ENCODE measurements around the gene ZBTB42. TPM values are rescaled to one million over a fixed set of nuclear protein-coding genes. Genes with fewer than 3 reads are reported as not detected.

Gene ZBTB42
- total RNA-seq, 1 donor, result 2.9 TPM

- Histone ChIP-seq H3K9me3 (ENCODE audit: low read depth, low read length) (no peaks in the 10 kb centered on the region), H4K20me1 (ENCODE audit: insufficient read depth, low read length) (peaks cover 29% of the 10 kb centered on the region), H3K4me3 (ENCODE audit: insufficient read depth, low read length) (no peak overlapping the region), H3K79me2 (ENCODE audit: insufficient read depth, low read length) (peaks cover 32% of the 10 kb centered on the region), H3K4me2 (ENCODE audit: insufficient read depth, low read length) (no peak overlapping the region), H2AFZ (ENCODE audit: low read length) (no peak overlapping the region), H3K4me1 (ENCODE audit: insufficient read depth, low read length) (peaks cover 22% of the 10 kb centered on the region), H3K27ac (ENCODE audit: low read depth, low read length) (no peak overlapping the region), H3K36me3 (ENCODE audit: insufficient read depth, low read length) (no peaks in the 10 kb centered on the region), H3K27me3 (ENCODE audit: insufficient read depth, low read length) (peaks cover 2% of the 10 kb centered on the region)
- no peak for TF ChIP-seq CTCF (IDR thresholded peaks at IDR 0.05; ENCODE audit: extremely low read depth, low read depth, low read length)
- DNase-seq (ENCODE audit: insufficient read length, low spot score, missing footprints), result no peak
Measured at GRCh38 chr14:104796687-104797081, 4.2 kb upstream of the ZBTB42 start.

- no peak overlapping the region for H3K4me2 ChIP-seq (ENCODE audit: insufficient read depth, low read length)
Measured at GRCh38 chr14:104797115-104798044, 3.5 kb upstream of the ZBTB42 start.

GRCh38 chr14:104798300-104799243 is 2.3 kb upstream of the ZBTB42 start:
- TF ChIP-seq CTCF (IDR thresholded peaks at IDR 0.05; ENCODE audit: extremely low read depth, low read depth, low read length), result no peak
- no peak overlapping the region for H3K27ac ChIP-seq (ENCODE audit: low read depth, low read length)
- peaks cover 2% of the 10 kb centered on the region for H3K27me3 ChIP-seq (ENCODE audit: insufficient read depth, low read length)
- H3K4me3 ChIP-seq (ENCODE audit: insufficient read depth, low read length), result no peak overlapping the region
- peak; percentile 89 for DNase-seq (ENCODE audit: insufficient read length, low spot score, missing footprints)
- no peaks in the 10 kb centered on the region for H3K36me3 ChIP-seq (ENCODE audit: insufficient read depth, low read length)
- no peak overlapping the region for H2AFZ ChIP-seq (ENCODE audit: low read length)
- no peaks in the 10 kb centered on the region for H3K9me3 ChIP-seq (ENCODE audit: low read depth, low read length)
- peaks cover 14% of the 10 kb centered on the region for H3K79me2 ChIP-seq (ENCODE audit: insufficient read depth, low read length)
- peaks cover 20% of the 10 kb centered on the region for H4K20me1 ChIP-seq (ENCODE audit: insufficient read depth, low read length)
- H3K4me1 ChIP-seq (ENCODE audit: insufficient read depth, low read length), result peaks cover 21% of the 10 kb centered on the region
- H3K4me2 ChIP-seq (ENCODE audit: insufficient read depth, low read length), result no peak overlapping the region

More at GRCh38 chr14:104797115-104798044, 3.5 kb upstream of the ZBTB42 start:
- H4K20me1 ChIP-seq (ENCODE audit: insufficient read depth, low read length), result peaks cover 30% of the 10 kb centered on the region
- no peak overlapping the region for H3K4me3 ChIP-seq (ENCODE audit: insufficient read depth, low read length)
- H3K27me3 ChIP-seq (ENCODE audit: insufficient read depth, low read length), result peaks cover 2% of the 10 kb centered on the region
- no peaks in the 10 kb centered on the region for H3K36me3 ChIP-seq (ENCODE audit: insufficient read depth, low read length)
- H3K4me1 ChIP-seq (ENCODE audit: insufficient read depth, low read length), result peaks cover 23% of the 10 kb centered on the region
- DNase-seq (ENCODE audit: insufficient read length, low spot score, missing footprints), result peak; percentile 94
- no peak overlapping the region for H3K27ac ChIP-seq (ENCODE audit: low read depth, low read length)
- no peak overlapping the region for H2AFZ ChIP-seq (ENCODE audit: low read length)
- H3K9me3 ChIP-seq (ENCODE audit: low read depth, low read length), result no peaks in the 10 kb centered on the region
- TF ChIP-seq CTCF (IDR thresholded peaks at IDR 0.05; ENCODE audit: extremely low read depth, low read depth, low read length), result no peak
- peaks cover 25% of the 10 kb centered on the region for H3K79me2 ChIP-seq (ENCODE audit: insufficient read depth, low read length)

Measured in osteoblast (primary cell).